AG20443 (cell line): ENCODE measurements around the gene NOL11.
"Not testable (repeated sequence)": the region's sequence is repeated elsewhere in the genome, so short reads cannot be mapped to it uniquely, and the experiment has no call there.

Experiments
- DNase-seq: peaks from one replicate; pipeline ENCODE4 v3.0.0; 2012; ENCODE audit warnings: low spot score, mixed read lengths

NOL11 gene

GRCh38 chr17:67711916-67712315, 5.8 kb upstream of the NOL11 start:
- no peak for DNase-seq

DNA sequence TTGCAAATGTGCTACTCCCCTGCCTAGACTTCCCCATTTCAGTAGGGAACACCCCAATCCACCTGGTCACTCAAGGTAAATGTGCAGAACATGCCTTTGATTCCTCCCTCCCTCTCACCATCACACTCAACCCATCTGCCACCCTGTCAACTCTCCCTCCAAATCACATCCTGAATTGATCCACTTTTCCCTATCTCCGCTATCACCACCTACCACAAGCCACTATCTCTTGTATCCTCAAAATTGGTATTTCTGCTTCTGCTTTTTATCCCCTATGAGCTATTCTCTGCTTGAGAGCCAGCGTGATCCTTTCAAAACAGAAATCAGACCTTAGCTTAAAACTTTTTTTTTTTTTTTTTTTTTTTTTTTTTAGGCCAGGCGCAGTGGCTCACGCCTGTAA, 5.4 kb upstream of the NOL11 start:
- no peak for DNase-seq

DNA sequence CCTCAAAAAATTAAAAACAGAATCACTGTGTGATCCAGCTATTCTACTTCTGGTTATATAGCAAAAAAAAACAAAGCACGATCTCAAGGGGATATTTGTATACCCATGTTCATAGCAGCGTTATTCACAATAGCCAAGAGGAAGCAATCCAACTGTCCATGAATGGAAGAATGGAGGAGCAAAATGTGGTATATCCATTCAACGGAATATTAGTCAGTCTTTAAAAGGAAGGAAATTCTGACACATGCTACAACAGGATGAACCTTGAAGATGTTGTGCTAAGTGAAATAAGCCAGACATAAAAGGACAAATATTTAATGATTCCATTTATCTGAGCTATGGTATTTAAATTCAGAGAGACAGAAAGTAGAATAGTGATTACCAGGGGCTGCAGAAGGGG, 4.6 kb upstream of the NOL11 start:
- no peak for DNase-seq

GRCh38 chr17:67716405-67716798, 1.3 kb upstream of the NOL11 start:
- DNase-seq = no peak

- DNase-seq = peak; percentile 16
Measured at GRCh38 chr17:67717192-67717623, 528 bp upstream of the NOL11 start.

DNA sequence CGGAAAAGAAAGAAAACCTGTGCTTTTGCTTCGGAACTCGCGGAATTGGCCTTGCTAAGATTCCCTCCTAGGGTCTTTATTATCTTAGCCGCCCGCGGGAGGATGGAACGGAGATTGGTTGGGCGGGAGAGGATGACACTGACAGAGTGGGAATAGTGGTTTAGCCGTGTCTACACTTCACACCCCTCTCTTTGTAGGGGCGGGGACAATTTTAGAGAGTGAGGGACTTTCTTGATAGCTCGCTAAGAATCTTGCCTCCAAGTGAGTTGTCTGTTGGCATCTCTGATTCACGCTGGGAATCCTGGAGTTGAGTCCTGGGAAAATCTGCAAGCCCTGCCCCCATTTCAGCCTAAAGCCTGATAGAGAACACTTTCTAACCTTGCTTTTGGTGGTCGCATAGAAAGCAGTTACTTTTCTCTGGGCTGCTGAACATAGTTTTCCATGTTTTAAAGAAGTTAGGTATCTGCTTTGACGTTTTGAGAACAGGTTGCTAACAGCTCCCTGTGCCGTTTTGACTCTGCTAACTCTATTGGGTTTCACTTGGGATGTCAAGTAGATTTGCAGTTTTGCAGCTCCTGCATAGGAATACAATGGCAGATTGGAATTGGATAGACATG, 697 bp downstream of the NOL11 start:
- peak; percentile 49 for DNase-seq

- no peak for DNase-seq
Measured at GRCh38 chr17:67725373-67725791, 7.6 kb downstream of the NOL11 start.

DNA sequence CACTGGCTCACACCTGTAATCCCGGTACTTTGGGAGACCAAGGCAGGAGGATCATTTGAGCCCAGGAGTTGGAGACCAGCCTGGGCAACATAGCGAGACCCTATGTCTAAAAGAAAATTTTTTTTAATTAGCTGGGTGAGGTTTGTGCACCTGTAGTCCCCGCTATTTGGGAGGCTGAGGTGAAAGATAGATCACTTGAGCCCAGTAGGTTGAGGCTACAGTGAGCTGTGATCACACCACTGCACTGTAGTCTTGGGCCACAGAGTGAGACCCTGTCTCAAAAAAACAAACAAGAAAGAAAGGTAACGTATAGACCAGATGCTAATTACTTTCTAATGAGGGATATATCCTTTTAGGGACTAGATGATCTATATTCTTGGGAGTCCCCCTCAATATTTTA, 8.1 kb downstream of the NOL11 start:
- DNase-seq = no peak

- DNase-seq = not testable (repeated sequence)
Measured at GRCh38 chr17:67727152-67728039, 9.7 kb downstream of the NOL11 start.

- DNase-seq = no peak
Measured at GRCh38 chr17:67729903-67730302, 12.2 kb downstream of the NOL11 start.

GRCh38 chr17:67730731-67731130, 13.0 kb downstream of the NOL11 start:
- DNase-seq = no peak

- DNase-seq = no peak
Measured at GRCh38 chr17:67733449-67733848, 15.7 kb downstream of the NOL11 start.

DNA sequence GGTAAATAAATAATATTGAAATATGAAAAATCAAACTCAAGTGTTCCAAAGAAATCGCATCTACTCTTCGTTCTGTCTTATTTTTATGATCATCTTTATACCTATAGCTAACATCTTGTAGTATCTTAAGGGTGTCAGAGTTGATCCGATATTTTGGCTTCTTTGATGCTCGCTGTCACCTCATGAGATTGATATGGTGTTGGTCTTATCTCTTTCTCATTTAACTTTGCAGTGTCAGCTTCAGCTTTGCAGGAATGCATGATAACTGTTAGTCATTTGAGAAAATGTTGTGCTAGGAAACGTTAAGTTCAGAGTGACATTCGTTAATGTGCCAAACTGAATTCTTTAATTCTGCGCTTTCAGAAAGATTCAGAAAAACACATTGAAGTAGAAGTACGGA, 19.4 kb downstream of the NOL11 start:
- DNase-seq = no peak

- no peak for DNase-seq
Measured at GRCh38 chr17:67742025-67742424, 24.3 kb downstream of the NOL11 start.

- no peak for DNase-seq
Measured at GRCh38 chr17:67746704-67747571, 29.2 kb downstream of the NOL11 start.

DNA sequence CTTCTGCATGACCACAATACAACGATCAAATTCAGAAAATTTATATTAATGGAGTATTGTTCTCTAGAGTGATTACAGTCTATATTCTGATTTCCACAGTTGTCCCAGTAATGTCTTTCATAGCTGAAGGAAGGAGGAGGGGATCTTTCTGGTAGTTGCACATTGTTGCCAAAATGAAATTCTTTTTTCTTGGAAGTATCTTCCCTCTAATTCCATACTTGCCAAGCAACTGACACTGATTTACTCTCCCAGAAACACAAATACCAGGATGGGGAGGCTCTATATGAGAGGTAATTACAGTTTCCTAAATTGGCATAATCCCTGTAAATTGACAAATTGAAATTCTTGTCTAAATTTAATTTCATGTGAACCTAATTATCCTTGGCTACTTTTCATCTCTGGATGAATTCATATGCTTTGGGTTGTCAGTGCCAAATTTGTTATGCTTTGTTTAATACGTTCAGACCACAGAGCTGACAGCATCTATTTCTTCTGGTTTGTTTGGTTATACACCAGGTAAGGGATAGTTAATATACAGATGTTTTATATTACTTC, 30.0 kb downstream of the NOL11 start:
- no peak for DNase-seq

- no peak for DNase-seq
Measured at GRCh38 chr17:67750067-67750466, 32.3 kb downstream of the NOL11 start.

- no peak for DNase-seq
Measured at GRCh38 chr17:67751101-67752074, 33.7 kb downstream of the NOL11 start.

- DNase-seq = not testable (repeated sequence)
Measured at GRCh38 chr17:67752160-67752559, 34.4 kb downstream of the NOL11 start.

- no peak for DNase-seq
Measured at GRCh38 chr17:67753026-67753425, 35.3 kb downstream of the NOL11 start.

GRCh38 chr17:67754001-67754400, 36.3 kb downstream of the NOL11 start:
- DNase-seq = no peak
